Trophoblast cell (in vitro differentiated cells and primary cell): Measurements from ENCODE around the gene DGKH.

ENCODE experiments used
- DNase-seq, 2 donors: peaks; one replicate each; pipeline ENCODE4 v3.0.0-alpha.2; 2016
- H2AFZ ChIP-seq: 2 replicates; pipeline ENCODE4 v1.6.1; 2013; ENCODE audit warnings: low read length, moderate library complexity, mild to moderate bottlenecking; ENCODE audit not compliant: insufficient read depth, poor library complexity
- H2AK5ac ChIP-seq: 2 replicates; pipeline ENCODE4 v1.6.1; 2013; ENCODE audit warnings: mild to moderate bottlenecking, low read length
- H2BK120ac ChIP-seq: 2 replicates; pipeline ENCODE4 v1.6.1; 2013; ENCODE audit warnings: low read length, mild to moderate bottlenecking, moderate library complexity; ENCODE audit not compliant: insufficient read depth, poor library complexity
- H2BK12ac ChIP-seq: 2 replicates; pipeline ENCODE4 v1.6.1; 2013; ENCODE audit warnings: mild to moderate bottlenecking, low read length, moderate library complexity
- H2BK5ac ChIP-seq: 2 replicates; pipeline ENCODE4 v1.6.1; 2013; ENCODE audit warnings: low read length, low read depth, moderate library complexity, mild to moderate bottlenecking; ENCODE audit not compliant: poor library complexity
- H3K14ac ChIP-seq: 2 replicates; pipeline ENCODE4 v1.6.1; 2013; ENCODE audit warnings: mild to moderate bottlenecking, low read length
- H3K18ac ChIP-seq: 2 replicates; pipeline ENCODE4 v1.6.1; 2013; ENCODE audit warnings: mild to moderate bottlenecking, low read length
- H3K23ac ChIP-seq: 2 replicates; pipeline ENCODE4 v1.6.1; 2013; ENCODE audit warnings: low read length
- H3K27ac ChIP-seq: 2 replicates; pipeline ENCODE4 v1.5.1; 2013; ENCODE audit warnings: low read depth, mild to moderate bottlenecking, inconsistent platforms, low read length, moderate library complexity
- H3K27me3 ChIP-seq: 2 replicates; pipeline ENCODE4 v1.6.1; 2013; ENCODE audit warnings: inconsistent platforms, mild to moderate bottlenecking, low read length, moderate library complexity; ENCODE audit not compliant: insufficient read depth
- H3K36me3 ChIP-seq, 2 experiments: 1 replicate in 1 of 2; 2 replicates in 1 of 2; pipeline ENCODE4 v1.6.1; 2013; ENCODE audit warnings: low read length in 2 of 2, mild to moderate bottlenecking in 2 of 2, moderate library complexity in 1 of 2; ENCODE audit not compliant: insufficient read depth in 2 of 2, control insufficient read depth in 1 of 2
- H3K4ac ChIP-seq: 2 replicates; pipeline ENCODE4 v1.6.1; 2013; ENCODE audit warnings: low read depth, mild to moderate bottlenecking, low read length, moderate library complexity
- H3K4me1 ChIP-seq, 2 experiments: 1 replicate in 1 of 2; 2 replicates in 1 of 2; pipeline ENCODE4 v1.6.1; 2013; ENCODE audit warnings: low read length in 2 of 2, mild to moderate bottlenecking in 2 of 2, moderate library complexity in 1 of 2; ENCODE audit not compliant: insufficient read depth in 2 of 2, control insufficient read depth in 1 of 2
- H3K4me2 ChIP-seq: 2 replicates; pipeline ENCODE4 v1.6.1; 2013; ENCODE audit warnings: inconsistent platforms, mild to moderate bottlenecking, low read length, moderate library complexity
- H3K4me3 ChIP-seq: 2 replicates; pipeline ENCODE4 v1.5.1; 2013; ENCODE audit warnings: mild to moderate bottlenecking, low read depth, low read length, inconsistent platforms
- H3K79me1 ChIP-seq: one replicate; pipeline ENCODE4 v1.6.1; 2013; ENCODE audit warnings: low read length
- H3K79me2 ChIP-seq: 2 replicates; pipeline ENCODE4 v1.6.1; 2013; ENCODE audit warnings: low read length, mild to moderate bottlenecking; ENCODE audit not compliant: control insufficient read depth, insufficient read depth, poor library complexity
- H3K9ac ChIP-seq: 2 replicates; pipeline ENCODE4 v1.6.1; 2013; ENCODE audit warnings: mild to moderate bottlenecking, low read length
- H3K9me3 ChIP-seq: 2 replicates; pipeline ENCODE4 v1.6.1; 2013; ENCODE audit warnings: low read depth, mild to moderate bottlenecking, control low read depth, inconsistent platforms, low read length; ENCODE audit not compliant: insufficient read depth
- H4K12ac ChIP-seq: 2 replicates; pipeline ENCODE4 v1.6.1; 2013; ENCODE audit warnings: low read depth, mild to moderate bottlenecking, low read length, moderate library complexity
- H4K8ac ChIP-seq: 2 replicates; pipeline ENCODE4 v1.6.1; 2013; ENCODE audit warnings: low read depth, mild to moderate bottlenecking, low read length, moderate library complexity
- H4K91ac ChIP-seq: one replicate; pipeline ENCODE4 v1.6.1; 2013; ENCODE audit warnings: low read depth, mild to moderate bottlenecking, low read length, moderate library complexity
- WGBS: extraction: QIAGEN DNeasy Blood & Tissue Kit; methylation state at CpG from one replicate; pipeline ENCODE4 v1.1.7; 2013; ENCODE audit warnings: missing lambda C conversion rate; ENCODE audit not compliant: insufficient read length, insufficient coverage; ENCODE audit errors: extremely low coverage; 5-methylcytosine and 5-hydroxymethylcytosine counted together

The DGKH gene

DNA sequence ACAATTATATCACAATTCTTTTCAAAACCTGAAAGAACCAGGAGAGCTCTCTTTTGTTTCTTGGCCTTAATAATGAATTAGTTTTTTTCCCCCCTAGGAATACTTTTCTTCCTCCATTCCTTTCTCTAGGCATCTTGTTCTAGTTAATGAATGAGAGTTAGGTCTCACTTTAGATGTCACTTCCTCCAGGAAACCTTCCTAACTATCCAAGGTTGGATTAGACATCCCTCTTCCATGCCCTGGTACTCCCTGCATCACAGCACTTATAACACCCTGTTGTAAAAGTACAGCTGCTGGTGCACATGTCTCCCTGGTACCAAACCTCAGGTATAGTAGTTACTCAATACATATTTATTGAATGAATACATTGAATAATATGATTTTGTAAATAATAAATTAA is 21.2 kb upstream of the DGKH start:
- no peaks in the 10 kb centered on the region for H3K79me1 ChIP-seq
- no peak overlapping the region for H2AFZ ChIP-seq
- H4K8ac ChIP-seq: no peak overlapping the region
- H3K18ac ChIP-seq: no peak overlapping the region
- H2AK5ac ChIP-seq: no peak overlapping the region
- H3K79me2 ChIP-seq: no peaks in the 10 kb centered on the region
- H3K4me3 ChIP-seq: no peak overlapping the region
- no peak overlapping the region for H2BK120ac ChIP-seq
- no peaks in the 10 kb centered on the region for H3K36me3 ChIP-seq
- H3K4me1 ChIP-seq: no peaks in the 10 kb centered on the region
- H3K27ac ChIP-seq: no peak overlapping the region
- H3K4ac ChIP-seq: no peak overlapping the region
- H2BK5ac ChIP-seq: no peak overlapping the region
- H3K4me2 ChIP-seq: no peak overlapping the region
- no peak overlapping the region for H3K9ac ChIP-seq
- no peak overlapping the region for H4K12ac ChIP-seq
- H3K23ac ChIP-seq: no peak overlapping the region
- H3K9me3 ChIP-seq: no peaks in the 10 kb centered on the region
- no peak for DNase-seq
- H3K14ac ChIP-seq: no peak overlapping the region
- H3K27me3 ChIP-seq: no peaks in the 10 kb centered on the region
- no peak overlapping the region for H2BK12ac ChIP-seq
- no peak overlapping the region for H4K91ac ChIP-seq

DNA sequence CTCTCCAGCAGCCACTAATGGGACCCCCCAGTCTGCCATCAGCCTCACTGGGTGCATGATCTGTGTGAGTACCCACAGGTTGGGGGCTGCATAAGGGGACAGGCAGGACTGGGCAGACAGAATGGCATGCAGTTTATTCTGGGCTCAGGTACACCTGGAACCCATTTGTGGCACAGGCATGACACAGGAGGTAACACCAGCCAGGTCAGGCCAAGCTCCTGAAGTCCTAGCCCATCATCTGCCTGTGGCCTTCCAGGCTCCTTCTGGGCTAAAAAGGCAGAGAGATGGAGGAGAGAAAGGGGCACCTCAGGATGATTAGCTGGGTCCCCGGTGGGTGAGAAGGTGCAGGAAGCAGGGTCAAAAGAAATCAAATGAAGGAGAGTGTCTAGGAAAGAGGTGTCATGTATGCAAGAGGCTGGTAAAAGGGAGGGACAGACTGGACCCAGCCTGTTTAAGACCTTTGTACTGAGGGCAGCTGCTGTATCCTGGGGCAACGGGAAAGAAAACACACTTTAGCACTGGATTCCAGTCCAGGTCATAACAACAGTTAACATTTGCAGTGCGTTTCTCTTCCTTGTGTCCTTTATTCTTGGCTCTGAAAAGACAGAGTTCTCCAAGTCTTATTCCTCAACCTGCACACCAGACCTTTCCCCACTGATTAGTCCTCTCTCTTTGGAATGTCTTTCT is 20.2 kb upstream of the DGKH start:
- H2AK5ac ChIP-seq: no peak overlapping the region
- no peak overlapping the region for H3K4me3 ChIP-seq
- no peak overlapping the region for H3K14ac ChIP-seq
- H3K9ac ChIP-seq: no peak overlapping the region
- H3K27me3 ChIP-seq: no peaks in the 10 kb centered on the region
- no peaks in the 10 kb centered on the region for H3K4me1 ChIP-seq
- H3K79me1 ChIP-seq: no peaks in the 10 kb centered on the region
- H3K36me3 ChIP-seq: no peaks in the 10 kb centered on the region
- no peak overlapping the region for H3K4me2 ChIP-seq
- no peaks in the 10 kb centered on the region for H3K79me2 ChIP-seq
- no peak overlapping the region for H4K12ac ChIP-seq
- no peak overlapping the region for H4K91ac ChIP-seq
- H2BK5ac ChIP-seq: no peak overlapping the region
- no peak overlapping the region for H3K4ac ChIP-seq
- no CpG with 5 or more reads among the region's 3 CpGs for WGBS
- H2BK12ac ChIP-seq: no peak overlapping the region
- no peak overlapping the region for H3K27ac ChIP-seq
- H3K9me3 ChIP-seq: no peaks in the 10 kb centered on the region
- H2BK120ac ChIP-seq: no peak overlapping the region
- peak in 1 of 2 donors; percentile 12 for DNase-seq
- H4K8ac ChIP-seq: no peak overlapping the region
- no peak overlapping the region for H3K23ac ChIP-seq
- H2AFZ ChIP-seq: no peak overlapping the region
- H3K18ac ChIP-seq: no peak overlapping the region

DNA sequence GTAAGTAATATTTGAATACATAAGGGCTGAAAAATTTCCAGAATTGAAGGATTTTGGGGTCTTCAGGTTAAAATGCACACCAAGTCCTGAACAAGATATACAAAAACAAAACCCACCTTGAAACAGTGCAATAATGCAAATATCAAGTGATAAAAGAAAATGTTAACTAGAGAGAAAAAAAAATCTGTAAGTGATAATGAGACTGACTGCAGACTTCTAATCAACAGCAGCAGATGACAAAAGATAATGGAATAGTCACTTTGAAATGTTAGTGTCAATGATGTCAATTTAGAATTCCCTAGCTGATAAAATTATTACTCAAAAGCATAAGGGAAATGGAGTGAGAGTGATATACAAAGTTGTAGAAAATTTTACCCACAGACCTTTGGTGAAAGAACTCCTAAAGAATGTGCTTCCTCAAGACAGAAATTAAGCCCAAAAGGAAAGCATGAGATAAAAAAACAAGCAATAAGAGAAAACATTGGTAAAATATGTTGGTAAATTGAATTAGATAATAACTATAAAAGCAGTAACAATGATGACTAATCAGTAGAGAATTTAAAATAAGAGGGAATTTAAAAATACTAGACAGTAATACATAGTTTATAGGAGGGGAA is 12.4 kb upstream of the DGKH start:
- H4K91ac ChIP-seq: no peak overlapping the region
- no peaks in the 10 kb centered on the region for H3K9me3 ChIP-seq
- no peak for DNase-seq
- no peak overlapping the region for H3K27ac ChIP-seq
- H3K79me2 ChIP-seq: peaks cover under 1% of the 10 kb centered on the region
- H3K4me2 ChIP-seq: no peak overlapping the region
- H3K18ac ChIP-seq: no peak overlapping the region
- H3K4me1 ChIP-seq: no peaks in the 10 kb centered on the region
- H3K23ac ChIP-seq: no peak overlapping the region
- no peak overlapping the region for H3K4me3 ChIP-seq
- no peak overlapping the region for H2BK5ac ChIP-seq
- H3K14ac ChIP-seq: no peak overlapping the region
- H2AFZ ChIP-seq: no peak overlapping the region
- no peak overlapping the region for H2BK120ac ChIP-seq
- H2AK5ac ChIP-seq: no peak overlapping the region
- H2BK12ac ChIP-seq: no peak overlapping the region
- no peaks in the 10 kb centered on the region for H3K27me3 ChIP-seq
- H4K8ac ChIP-seq: no peak overlapping the region
- H3K4ac ChIP-seq: no peak overlapping the region
- no peak overlapping the region for H3K9ac ChIP-seq
- no peak overlapping the region for H4K12ac ChIP-seq
- no peaks in the 10 kb centered on the region for H3K36me3 ChIP-seq
- H3K79me1 ChIP-seq: peaks cover 7% of the 10 kb centered on the region

DNA sequence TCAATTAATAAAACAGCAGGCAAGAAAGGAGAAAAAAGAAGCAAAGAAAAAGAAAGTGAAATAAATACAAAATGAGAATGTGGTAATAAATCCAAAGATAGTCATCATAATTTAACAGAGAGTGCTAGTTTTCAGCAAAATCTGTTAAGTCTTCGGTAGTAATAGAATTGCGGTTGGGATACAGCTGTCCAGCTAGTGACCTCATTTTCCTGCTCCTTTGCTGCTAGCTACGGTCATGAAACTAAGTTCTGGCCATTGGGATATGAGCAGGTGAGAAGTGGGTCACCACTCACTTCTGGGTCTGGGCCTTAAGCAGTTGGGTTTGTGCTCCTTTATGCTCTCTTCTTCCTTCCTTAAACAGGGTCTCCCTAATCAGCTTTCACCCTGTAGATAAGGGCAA is 11.7 kb upstream of the DGKH start:
- Histone ChIP-seq H4K8ac (no peak overlapping the region), H3K27ac (no peak overlapping the region), H3K18ac (no peak overlapping the region), H2BK5ac (no peak overlapping the region), H3K9me3 (no peaks in the 10 kb centered on the region), H3K4ac (no peak overlapping the region), H3K27me3 (no peaks in the 10 kb centered on the region), H3K9ac (no peak overlapping the region), H3K4me3 (no peak overlapping the region), H2BK12ac (no peak overlapping the region), H3K79me1 (peaks cover 8% of the 10 kb centered on the region), H2AFZ (no peak overlapping the region), H3K36me3 (no peaks in the 10 kb centered on the region), H3K23ac (no peak overlapping the region), H3K14ac (no peak overlapping the region), H2AK5ac (no peak overlapping the region), H4K91ac (no peak overlapping the region), H3K4me1 (peaks cover 2% of the 10 kb centered on the region in 2 experiments), H3K4me2 (no peak overlapping the region), H3K79me2 (peaks cover 3% of the 10 kb centered on the region), H2BK120ac (no peak overlapping the region), H4K12ac (no peak overlapping the region)
- no CpG with 5 or more reads among the region's 3 CpGs for WGBS
- DNase-seq: no peak
